ENCODE results near the gene GNAZ.

DNA sequence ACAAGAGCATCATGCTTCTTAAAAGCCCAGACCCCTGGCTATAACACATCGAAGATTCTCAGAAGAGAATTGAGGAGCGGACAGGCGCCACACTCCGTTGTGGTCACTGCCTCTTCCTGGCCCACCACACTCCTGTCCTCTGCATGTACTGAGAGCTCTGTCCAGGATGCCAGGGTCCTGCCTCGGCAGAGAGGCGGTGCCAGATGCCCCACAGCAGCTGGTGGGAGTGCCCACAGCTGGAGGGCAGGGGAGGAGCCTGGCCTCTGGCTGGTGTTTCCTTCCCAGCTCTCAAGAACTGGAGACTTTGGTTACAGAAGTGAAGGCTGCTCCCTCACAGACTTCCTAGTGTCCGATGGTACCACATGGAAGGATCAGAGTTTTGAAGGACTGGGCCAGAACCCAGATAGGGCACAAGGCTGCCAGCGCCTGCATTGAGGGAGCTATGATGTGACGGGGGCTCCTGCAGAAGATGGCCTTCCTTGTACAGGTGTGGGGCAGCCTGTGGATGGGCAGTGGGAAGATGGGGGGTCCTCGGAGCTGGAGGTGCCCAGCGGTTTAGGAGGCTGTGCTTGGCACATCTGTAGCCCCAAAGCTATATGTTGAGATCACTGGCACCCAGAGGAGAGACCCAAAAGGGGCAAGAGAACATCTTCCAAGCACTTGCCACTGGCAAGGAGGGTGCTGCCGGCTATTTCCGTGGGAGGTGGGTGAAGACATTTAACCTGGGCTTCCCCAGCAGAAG, 52.1 kb downstream of the GNAZ start:
- TF ChIP-seq, protein P1, sequence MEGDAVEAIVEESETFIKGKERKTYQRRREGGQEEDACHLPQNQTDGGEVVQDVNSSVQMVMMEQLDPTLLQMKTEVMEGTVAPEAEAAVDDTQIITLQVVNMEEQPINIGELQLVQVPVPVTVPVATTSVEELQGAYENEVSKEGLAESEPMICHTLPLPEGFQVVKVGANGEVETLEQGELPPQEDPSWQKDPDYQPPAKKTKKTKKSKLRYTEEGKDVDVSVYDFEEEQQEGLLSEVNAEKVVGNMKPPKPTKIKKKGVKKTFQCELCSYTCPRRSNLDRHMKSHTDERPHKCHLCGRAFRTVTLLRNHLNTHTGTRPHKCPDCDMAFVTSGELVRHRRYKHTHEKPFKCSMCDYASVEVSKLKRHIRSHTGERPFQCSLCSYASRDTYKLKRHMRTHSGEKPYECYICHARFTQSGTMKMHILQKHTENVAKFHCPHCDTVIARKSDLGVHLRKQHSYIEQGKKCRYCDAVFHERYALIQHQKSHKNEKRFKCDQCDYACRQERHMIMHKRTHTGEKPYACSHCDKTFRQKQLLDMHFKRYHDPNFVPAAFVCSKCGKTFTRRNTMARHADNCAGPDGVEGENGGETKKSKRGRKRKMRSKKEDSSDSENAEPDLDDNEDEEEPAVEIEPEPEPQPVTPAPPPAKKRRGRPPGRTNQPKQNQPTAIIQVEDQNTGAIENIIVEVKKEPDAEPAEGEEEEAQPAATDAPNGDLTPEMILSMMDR (IDR thresholded peaks at IDR 0.05; ENCODE audit: low read depth, low read length) = no peak
- no peak for TF ChIP-seq POLR2A (IDR thresholded peaks at IDR 0.05; ENCODE audit: extremely low read depth, insufficient read length)
- TF ChIP-seq, protein P2, sequence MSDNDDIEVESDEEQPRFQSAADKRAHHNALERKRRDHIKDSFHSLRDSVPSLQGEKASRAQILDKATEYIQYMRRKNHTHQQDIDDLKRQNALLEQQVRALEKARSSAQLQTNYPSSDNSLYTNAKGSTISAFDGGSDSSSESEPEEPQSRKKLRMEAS (IDR thresholded peaks at IDR 0.05; ENCODE audit: low read depth, low read length) = no peak

Measured in NB4 (cell line).